HG02642 (cell line): ENCODE data around the gene FREM1.

ENCODE experiments used
- ATAC-seq: cut with Tn5 transposase; IDR thresholded peaks from one replicate; pipeline ENCODE4 v1.9.1; 2021; ENCODE audit warnings: mild to moderate bottlenecking; ENCODE audit not compliant: unreplicated experiment, poor library complexity

The FREM1 gene

GRCh38 chr9:14883310-14883944, 26.8 kb downstream of the FREM1 start:
- ATAC-seq = no peak

GRCh38 chr9:14882090-14882489, 28.1 kb downstream of the FREM1 start:
- ATAC-seq = no peak

DNA sequence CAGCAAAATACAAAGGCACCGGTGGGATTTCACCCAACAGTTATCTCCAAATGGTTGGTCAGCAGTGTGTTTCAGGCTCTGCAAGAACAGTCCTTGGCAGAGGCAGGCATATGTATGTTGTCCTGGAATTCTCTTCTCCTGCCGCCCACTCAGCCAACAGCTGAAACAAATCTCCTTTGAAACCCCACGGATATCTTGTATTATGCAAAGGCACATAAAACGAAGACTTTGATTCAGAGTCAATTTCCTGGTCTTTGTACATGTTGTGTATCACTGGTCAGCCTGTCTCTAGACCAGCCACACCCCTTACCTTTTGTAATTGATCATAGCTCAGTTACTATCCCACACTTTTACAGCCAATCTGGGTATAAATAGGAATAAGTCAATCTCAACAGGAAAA, 29.2 kb downstream of the FREM1 start:
- no peak for ATAC-seq

- ATAC-seq = no peak
Measured at GRCh38 chr9:14870090-14870489, 40.1 kb downstream of the FREM1 start.

- no peak for ATAC-seq
Measured at GRCh38 chr9:14869671-14870070, 40.6 kb downstream of the FREM1 start.

DNA sequence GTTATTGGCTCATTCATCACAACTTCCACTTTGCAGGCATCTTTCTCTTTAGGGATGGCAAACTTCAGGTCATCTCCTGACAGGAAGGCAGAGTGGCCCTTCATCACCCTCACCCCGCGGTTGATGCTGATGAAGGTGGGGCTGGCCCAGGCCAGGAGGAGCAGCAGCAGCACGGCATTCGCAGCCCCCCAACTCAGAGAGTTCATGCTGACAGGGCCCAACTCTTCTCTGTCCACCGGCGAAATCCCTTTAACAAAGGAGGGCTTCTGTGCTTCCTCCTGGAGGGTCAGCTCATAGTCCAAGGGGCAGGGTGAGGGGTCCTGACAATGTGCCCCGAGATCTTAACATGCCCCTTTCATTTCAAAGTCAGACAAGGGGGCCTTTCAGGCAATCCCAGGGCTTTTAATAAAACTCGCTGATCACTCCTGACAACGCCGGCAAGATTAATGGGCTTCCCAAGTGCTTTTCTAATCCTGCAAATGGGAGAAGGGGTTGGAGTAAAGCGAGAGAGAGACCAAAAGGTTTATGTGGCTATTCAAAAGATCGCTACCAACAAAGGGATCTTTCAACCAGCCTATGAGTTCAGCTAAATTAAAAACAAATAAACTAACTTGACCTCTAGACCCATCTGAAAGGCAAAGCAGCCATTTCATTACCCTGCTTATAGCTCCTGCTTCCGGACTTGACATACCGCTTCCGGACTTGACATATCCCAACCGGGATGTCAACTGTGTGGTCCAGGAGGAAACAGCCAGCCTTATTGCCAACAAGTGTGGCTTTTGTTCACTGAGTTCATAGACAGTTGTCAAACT, 41.2 kb downstream of the FREM1 start:
- ATAC-seq = no peak

GRCh38 chr9:14868418-14868771, 41.8 kb downstream of the FREM1 start:
- ATAC-seq = no peak

GRCh38 chr9:14866200-14866749, 44.0 kb downstream of the FREM1 start:
- ATAC-seq = no peak

DNA sequence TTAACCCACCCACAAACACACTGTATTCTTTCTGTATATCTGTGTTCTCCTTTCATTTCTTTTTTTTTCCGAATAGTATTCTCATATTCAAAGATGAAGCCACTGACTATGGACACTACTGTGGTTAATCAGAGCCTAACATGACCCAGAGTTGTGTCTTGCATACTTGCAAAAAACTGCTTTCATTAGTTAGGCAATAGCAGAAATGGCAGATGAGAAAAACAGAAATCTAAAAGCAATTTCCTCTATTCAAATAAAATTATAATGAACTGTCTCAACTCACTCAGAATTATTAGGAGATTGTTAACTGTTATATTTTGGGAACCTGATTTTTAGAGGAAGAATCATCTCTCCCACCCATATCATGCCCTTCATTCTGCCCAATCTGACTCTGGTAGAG, 45.9 kb downstream of the FREM1 start:
- ATAC-seq = no peak

DNA sequence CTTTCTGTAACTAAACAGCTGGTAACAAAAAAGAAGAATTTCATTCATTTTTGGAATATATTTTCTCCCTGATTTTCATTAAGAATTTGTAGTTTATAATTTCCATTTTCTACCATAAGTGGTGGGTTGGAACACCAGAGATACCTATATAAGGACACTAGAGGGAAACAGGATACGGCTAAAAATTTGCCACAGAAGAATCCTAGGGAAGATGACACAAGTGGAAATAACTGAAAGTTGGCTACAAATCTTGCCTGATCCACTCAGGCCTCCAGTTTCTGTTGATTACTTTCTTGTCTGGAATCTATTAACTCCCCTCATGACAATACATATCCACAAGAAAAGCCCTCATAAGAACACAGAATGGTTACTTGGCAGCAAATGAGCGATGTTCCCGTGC, 46.8 kb downstream of the FREM1 start:
- no peak for ATAC-seq

DNA sequence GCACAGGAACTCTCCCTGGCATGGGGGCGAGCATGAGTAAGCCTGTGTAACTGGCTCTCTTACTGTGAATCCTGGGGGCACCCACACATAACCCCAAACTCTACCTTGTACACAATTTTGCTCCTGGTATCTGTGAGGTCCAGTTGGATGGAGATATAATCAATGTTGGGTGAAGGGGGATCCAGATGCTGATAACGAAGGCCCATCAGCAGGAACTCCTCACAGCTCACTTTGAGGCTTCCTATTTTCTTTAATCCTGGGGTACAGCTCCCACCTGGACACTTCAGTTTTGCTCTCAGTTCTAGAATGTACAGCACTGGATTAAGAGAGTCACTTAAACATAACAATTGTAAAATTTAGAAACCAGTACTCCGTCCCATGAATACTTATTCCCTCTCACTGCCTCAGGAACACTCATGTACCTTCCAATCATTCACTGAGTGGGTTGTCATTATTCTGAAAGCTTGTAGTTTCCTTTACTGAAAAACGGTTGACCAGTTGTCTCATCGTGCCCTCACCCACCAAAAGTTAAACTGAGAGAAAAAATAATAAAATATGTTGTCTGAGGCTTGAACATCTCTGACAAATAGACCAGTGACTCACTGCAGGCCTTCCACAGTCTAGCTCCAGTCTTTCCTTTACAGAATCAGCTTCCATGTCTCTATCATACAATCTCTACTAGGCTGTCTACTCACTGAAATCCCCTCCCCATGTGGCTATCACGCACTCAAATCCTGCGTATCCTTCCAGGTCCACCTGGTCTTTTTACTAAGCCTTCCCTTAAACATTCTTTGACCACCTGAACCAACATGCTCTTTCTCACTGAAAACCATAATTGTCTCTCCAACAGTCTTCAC, 52.6 kb downstream of the FREM1 start:
- no peak for ATAC-seq

DNA sequence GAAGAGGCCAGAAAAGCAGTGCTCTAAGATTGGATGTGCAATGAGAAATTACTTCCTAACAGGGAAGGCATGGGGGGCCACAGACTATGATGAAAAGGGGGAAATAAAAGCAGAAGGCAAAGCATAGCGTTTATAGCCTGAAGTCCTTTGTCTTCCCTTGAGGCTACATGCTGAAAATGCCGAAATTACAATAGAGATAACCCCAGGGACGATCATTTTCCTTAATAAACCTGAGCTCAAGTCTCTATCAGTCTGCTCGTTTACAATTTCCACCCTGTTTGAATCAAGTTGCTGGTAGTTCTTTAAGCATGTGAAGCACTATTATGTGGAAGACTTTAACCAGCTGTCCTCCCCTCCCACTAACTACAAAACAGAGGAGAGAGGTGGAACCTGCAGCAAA, 60.4 kb downstream of the FREM1 start:
- no peak for ATAC-seq

DNA sequence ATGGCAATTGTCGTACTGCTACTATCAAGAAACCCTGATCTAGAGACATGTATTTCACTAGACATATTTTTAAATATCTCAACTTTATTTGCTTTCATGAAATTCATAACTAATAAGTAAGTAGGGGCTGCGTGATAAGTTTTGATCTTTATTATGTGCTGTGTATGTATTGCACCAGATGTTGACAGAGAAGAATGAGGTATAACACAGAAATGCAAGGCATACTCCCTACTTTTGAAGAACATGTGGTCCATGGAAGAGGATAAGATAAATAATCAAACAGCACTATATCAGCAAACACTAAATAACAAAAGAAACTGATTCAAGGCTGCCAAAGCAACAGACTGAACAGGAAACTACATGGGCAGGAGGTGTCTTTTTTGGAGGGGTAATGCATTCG, 60.9 kb downstream of the FREM1 start:
- no peak for ATAC-seq

- ATAC-seq = peak; percentile 99
Measured at GRCh38 chr9:14846871-14847311, 63.3 kb downstream of the FREM1 start.

DNA sequence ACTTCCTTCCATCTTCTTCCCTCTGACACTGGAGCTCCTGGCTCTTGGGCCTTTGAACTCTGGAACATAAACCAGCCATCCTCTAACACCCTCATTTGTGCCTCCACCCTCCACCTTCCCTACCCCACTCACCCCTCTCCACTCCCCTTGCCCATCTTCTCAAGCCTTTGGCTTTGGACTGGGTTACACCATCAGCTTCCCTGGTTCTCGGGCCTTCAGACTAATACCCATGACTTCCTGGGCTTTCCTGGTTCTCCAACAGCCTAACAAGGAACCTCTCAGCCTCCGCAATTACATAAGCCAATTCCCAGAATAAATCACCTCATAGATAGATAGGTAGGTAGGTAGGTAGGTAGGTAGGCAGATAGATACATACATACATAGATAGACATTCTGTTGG, 67.1 kb downstream of the FREM1 start:
- no peak for ATAC-seq

GRCh38 chr9:14842269-14842668, 68.0 kb downstream of the FREM1 start:
- ATAC-seq = no peak

DNA sequence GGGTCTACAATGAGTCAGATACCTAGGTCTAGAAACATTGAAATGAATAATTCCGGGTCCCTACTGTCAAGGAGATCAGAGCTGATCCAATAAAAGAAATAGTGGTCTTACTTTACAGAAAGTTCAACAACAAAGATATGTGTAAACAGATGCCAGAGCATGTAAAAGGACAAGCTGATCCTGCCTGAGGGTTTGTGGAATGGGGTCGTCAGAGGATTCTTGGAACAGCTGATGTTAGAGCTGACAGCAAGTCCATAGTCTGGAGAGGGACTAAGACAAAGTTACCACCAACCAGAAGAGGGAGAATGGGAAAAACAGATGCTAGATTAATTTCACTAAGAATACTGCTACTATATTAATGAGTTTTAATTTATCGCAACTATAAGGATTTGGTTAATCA, 71.5 kb downstream of the FREM1 start:
- no peak for ATAC-seq

GRCh38 chr9:14836885-14837284, 73.3 kb downstream of the FREM1 start:
- no peak for ATAC-seq

GRCh38 chr9:14831661-14832060, 78.6 kb downstream of the FREM1 start:
- no peak for ATAC-seq

DNA sequence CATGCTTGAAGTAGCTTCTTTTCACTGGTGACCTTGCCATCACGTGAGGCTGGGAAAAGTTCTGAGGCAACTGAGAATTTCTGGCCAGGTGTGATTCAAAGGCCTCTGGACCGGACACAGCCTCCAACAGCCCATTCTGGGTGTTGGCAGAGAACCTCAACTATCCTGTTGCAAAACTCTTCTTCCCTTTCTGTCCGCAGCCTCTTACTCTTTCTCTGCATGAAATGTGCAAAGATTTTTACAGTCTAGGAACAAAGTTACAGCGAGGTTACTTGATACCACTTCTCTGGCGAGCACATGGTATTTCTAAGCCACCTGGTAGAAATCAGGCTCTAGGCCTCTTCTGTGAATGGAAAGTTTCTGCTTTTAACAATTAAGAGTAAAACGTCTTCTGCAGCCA, 79.2 kb downstream of the FREM1 start:
- no peak for ATAC-seq

DNA sequence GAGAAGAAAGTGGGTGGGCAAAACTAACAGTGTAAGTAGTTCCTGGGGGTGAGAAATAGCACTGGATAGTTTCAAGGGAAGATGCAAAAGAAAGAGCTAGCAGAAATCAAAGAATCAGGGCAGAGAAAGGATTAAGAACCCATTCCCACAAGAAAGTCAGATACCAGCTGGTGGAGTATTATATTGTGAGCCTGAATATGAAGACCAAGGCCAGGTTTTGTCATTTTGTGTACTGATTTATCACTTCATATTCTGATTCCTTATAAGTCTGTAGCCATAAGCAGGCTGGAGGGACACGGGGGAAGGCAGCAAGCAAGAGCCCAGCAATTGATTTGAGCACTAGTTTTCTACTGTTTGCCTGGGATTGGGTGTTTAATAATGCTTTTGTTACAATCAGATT, 80.2 kb downstream of the FREM1 start:
- ATAC-seq = no peak
